Panc1 (cell line): Measurements from ENCODE around the gene CCDC197. TPM values are rescaled to one million over a fixed set of nuclear protein-coding genes. Genes with fewer than 3 reads are reported as not detected.

ENCODE experiments used
- ATAC-seq: fragments of 200-7000 bp; cut with Tn5 transposase; 2 replicates; pipeline ENCODE4 v1.9.1; 2020; ENCODE audit warnings: mild to moderate bottlenecking, moderate library complexity
- BruUV-seq: library from RNA; stranded (reverse); fragments of 400-500 nt; replicated peaks from 2 replicates; lab custom pipeline; 2021; lab: Mats Ljungman, UMichigan
- CTCF ChIA-PET: fragments of 300-600 bp; sonication (Branson Sonifier 250); formaldehyde crosslinking; loops from one replicate; lab custom pipeline; 2022; ENCODE audit warnings: antibody characterized with exemption; lab: Charles Lee
- POLR2A ChIA-PET: fragments of 300-600 bp; sonication (Branson Sonifier 250); formaldehyde crosslinking; loops from one replicate; lab custom pipeline; 2022; ENCODE audit warnings: antibody characterized with exemption; lab: Charles Lee
- DNase-seq: peaks from one replicate; pipeline ENCODE4 v3.0.0-alpha.2; 2010; ENCODE audit warnings: low read depth, low spot score
- H3K27ac ChIP-seq: 2 replicates; pipeline ENCODE4 v1.5.1; 2011; ENCODE audit warnings: mild to moderate bottlenecking, low read length, inconsistent platforms
- H3K27me3 ChIP-seq: fragments of 200-500 bp; sonication (Bioruptor generic); 2 replicates; pipeline ENCODE4 v1.6.0; 2014; ENCODE audit warnings: low read length, inconsistent platforms; ENCODE audit not compliant: control insufficient read depth, insufficient read depth
- H3K36me3 ChIP-seq: fragments of 200-500 bp; sonication (Bioruptor generic); 2 replicates; pipeline ENCODE4 v1.5.1; 2014; ENCODE audit warnings: inconsistent platforms, mild to moderate bottlenecking, low read length, moderate library complexity; ENCODE audit not compliant: control insufficient read depth, insufficient read depth
- H3K4me1 ChIP-seq: 2 replicates; pipeline ENCODE4 v1.5.1; 2011; ENCODE audit warnings: inconsistent platforms, mild to moderate bottlenecking, low read length, moderate library complexity; ENCODE audit not compliant: control insufficient read depth, insufficient read depth
- H3K4me3 ChIP-seq, 2 experiments: 2 replicates each; pipeline ENCODE4 v1.5.1; 2011 to 2012; ENCODE audit warnings: low read depth in 2 of 2, low read length in 2 of 2, mild to moderate bottlenecking in 2 of 2, inconsistent platforms in 1 of 2, moderate library complexity in 1 of 2
- H3K9me3 ChIP-seq: fragments of 200-500 bp; sonication (Bioruptor generic); 2 replicates; pipeline ENCODE4 v1.5.1; 2014; ENCODE audit warnings: low read depth, mild to moderate bottlenecking, inconsistent platforms, low read length, moderate library complexity; ENCODE audit not compliant: control insufficient read depth, insufficient read depth
- POLR2AphosphoS5 ChIP-seq: IDR thresholded peaks from 2 replicates; pipeline ENCODE4 v1.6.1; 2012; ENCODE audit warnings: mild to moderate bottlenecking, low read depth, low read length, moderate library complexity
- REST ChIP-seq, 2 experiments: IDR thresholded peaks; 2 replicates each; pipeline ENCODE4 v1.6.1; 2011 to 2012; ENCODE audit warnings: low read depth in 2 of 2, control low read depth in 1 of 2, low read length in 1 of 2, mild to moderate bottlenecking in 1 of 2, moderate library complexity in 1 of 2; ENCODE audit not compliant: insufficient read depth in 1 of 2
- SIN3A ChIP-seq: IDR thresholded peaks from 2 replicates; pipeline ENCODE4 v1.6.1; 2012; ENCODE audit warnings: low read depth, mild to moderate bottlenecking, low read length, moderate library complexity, borderline replicate concordance; ENCODE audit not compliant: insufficient read depth
- TCF7L2 ChIP-seq: IDR thresholded peaks from 2 replicates; pipeline ENCODE4 v1.6.1; 2011; ENCODE audit warnings: mild to moderate bottlenecking, low read depth, low read length, inconsistent platforms
- in situ Hi-C: cut with HindIII; loops from 2 replicates; pipeline ENCODE4 v1.10.0; 2016; ENCODE audit warnings: low sequenced_read_pairs, low pct_unique_long_range_greater_than_20kb
- intact Hi-C: fragments of 100-400 bp; cut with micrococcal nuclease; formaldehyde crosslinking; loops from one replicate; pipeline ENCODE4 v1.10.0; 2022; ENCODE audit not compliant: unreplicated experiment
- total RNA-seq: library from RNA; stranded (reverse); gene quantifications from one replicate; pipeline ENCODE4 v1.2.1, GENCODE V29; 2021; ENCODE audit not compliant: unreplicated experiment
- TF ChIP-seq, protein P1 (sequence below): fragments of 450-650 bp; IDR thresholded peaks from 2 replicates; pipeline ENCODE4 v1.5.1; 2017; ENCODE audit warnings: mild to moderate bottlenecking

CCDC197 gene
- total RNA-seq, 1 experiment from 2014 or later, result not detected

GRCh38 chr14:93959239-93960107, 37.6 kb upstream of the CCDC197 start:
- ATAC-seq (peak; percentile 93), DNase-seq (peak; percentile 89)
- intact Hi-C loops, result no loop called here
- no peak overlapping the region for H3K4me3 ChIP-seq
- ChIA-PET POLR2A (no interaction called here), CTCF (interaction anchor here (1.5 kb wide), 1 partner anchor 19 kb away, joined by 7 read pairs; no protein-coding TSS in a partner anchor)
- H3K27me3 ChIP-seq, result no peaks in the 10 kb centered on the region
- H3K27ac ChIP-seq, result peak overlapping the region; percentile 77
- peaks cover 40% of the 10 kb centered on the region for H3K4me1 ChIP-seq
- H3K36me3 ChIP-seq, result no peaks in the 10 kb centered on the region
- TF ChIP-seq SIN3A (no peak), POLR2AphosphoS5 (peak; percentile 68), TCF7L2 (peak; percentile 66)
- TF ChIP-seq, protein P1, sequence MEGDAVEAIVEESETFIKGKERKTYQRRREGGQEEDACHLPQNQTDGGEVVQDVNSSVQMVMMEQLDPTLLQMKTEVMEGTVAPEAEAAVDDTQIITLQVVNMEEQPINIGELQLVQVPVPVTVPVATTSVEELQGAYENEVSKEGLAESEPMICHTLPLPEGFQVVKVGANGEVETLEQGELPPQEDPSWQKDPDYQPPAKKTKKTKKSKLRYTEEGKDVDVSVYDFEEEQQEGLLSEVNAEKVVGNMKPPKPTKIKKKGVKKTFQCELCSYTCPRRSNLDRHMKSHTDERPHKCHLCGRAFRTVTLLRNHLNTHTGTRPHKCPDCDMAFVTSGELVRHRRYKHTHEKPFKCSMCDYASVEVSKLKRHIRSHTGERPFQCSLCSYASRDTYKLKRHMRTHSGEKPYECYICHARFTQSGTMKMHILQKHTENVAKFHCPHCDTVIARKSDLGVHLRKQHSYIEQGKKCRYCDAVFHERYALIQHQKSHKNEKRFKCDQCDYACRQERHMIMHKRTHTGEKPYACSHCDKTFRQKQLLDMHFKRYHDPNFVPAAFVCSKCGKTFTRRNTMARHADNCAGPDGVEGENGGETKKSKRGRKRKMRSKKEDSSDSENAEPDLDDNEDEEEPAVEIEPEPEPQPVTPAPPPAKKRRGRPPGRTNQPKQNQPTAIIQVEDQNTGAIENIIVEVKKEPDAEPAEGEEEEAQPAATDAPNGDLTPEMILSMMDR, result no peak
- in situ Hi-C loops, result no loop called here
- BruUV-seq, result no TSS peak
- no peaks in the 10 kb centered on the region for H3K9me3 ChIP-seq

GRCh38 chr14:93960108-93960475, 37.0 kb upstream of the CCDC197 start:
- Histone ChIP-seq H3K4me3 (no peak overlapping the region), H3K36me3 (no peaks in the 10 kb centered on the region), H3K4me1 (peaks cover 40% of the 10 kb centered on the region), H3K27me3 (no peaks in the 10 kb centered on the region), H3K9me3 (no peaks in the 10 kb centered on the region), H3K27ac (peak overlapping the region; percentile 77)
- intact Hi-C loops, result no loop called here
- in situ Hi-C loops, result no loop called here
- ATAC-seq, result peak; percentile 5; the same call in 1 of the 2 replicates
- DNase-seq, result no peak
- CTCF ChIA-PET, result interaction anchor here (1.5 kb wide), 1 partner anchor 20 kb away, joined by 7 read pairs; no protein-coding TSS in a partner anchor
- POLR2A ChIA-PET, result no interaction called here
- TF ChIP-seq POLR2AphosphoS5 (no peak), SIN3A (no peak), REST (IDR thresholded peaks at IDR 0.05; ENCODE audit: insufficient read depth in 1 of 2, low read depth in 2 of 2, low read length in 1 of 2) (no peak), TCF7L2 (no peak)
- TF ChIP-seq, protein P1, result no peak
- BruUV-seq, result no TSS peak
